Endothelial cell of coronary artery (primary cell): Measurements from ENCODE around the gene FPGS. TPM values are rescaled to one million over a fixed set of nuclear protein-coding genes. Genes with fewer than 3 reads are reported as not detected.

Experiments
- total RNA-seq: library from RNA; depleted of rRNA; stranded (reverse); fragments of >200 nt; gene quantifications from 2 replicates; pipeline ENCODE4 v1.2.3, GENCODE V29; 2014

Gene FPGS
- total RNA-seq, result 72.3 and 81.5 TPM in 2 replicates

GRCh38 chr9:127802576-127803443 is at the start of gene FPGS:
Gene FPGS (plus strand): TSS chr9:127802882. CDS start chr9:127802925, 43 bp downstream.

GRCh38 chr9:127778280-127779135 is 24.2 kb upstream of the FPGS start, which contains the start of gene SH2D3C:
Gene SH2D3C (minus strand): TSS chr9:127778666. CDS start chr9:127778627, 39 bp downstream.

GRCh38 chr9:127785933-127786772 is 16.5 kb upstream of the FPGS start, which contains the start of gene CDK9:
Gene CDK9 (plus strand): TSS chr9:127786034. CDS start chr9:127786149, 115 bp downstream.

GRCh38 chr9:127854184-127854806 is 51.6 kb downstream of the FPGS start, which contains the start of gene ENG:
Gene ENG (minus strand): TSS chr9:127854658. CDS start chr9:127854355, 303 bp downstream.

Other genes with a start within 250 kb of the FPGS start
- 11.2 and 18.0 TPM in 2 replicates for gene STXBP1, start 190.6 kb upstream of the FPGS start, total RNA-seq
- gene CFAP157, start 95.9 kb upstream of the FPGS start, total RNA-seq, result not detected in 2 replicates
- 44.9 and 49.9 TPM in 2 replicates for gene PTRH1, start 87.2 kb upstream of the FPGS start, total RNA-seq
- not detected in 2 replicates for gene TTC16, start 86.8 kb upstream of the FPGS start, total RNA-seq
- gene TOR2A, start 67.6 kb upstream of the FPGS start, total RNA-seq, result 4.8 and 5.2 TPM in 2 replicates
- 62.1 and 63.2 TPM in 2 replicates for gene SH2D3C, start 24.2 kb upstream of the FPGS start, total RNA-seq
- gene CDK9, start 16.8 kb upstream of the FPGS start, total RNA-seq, result 95.8 and 102 TPM in 2 replicates
- 60.0 and 137 TPM in 2 replicates for gene ENG, start 51.8 kb downstream of the FPGS start, total RNA-seq
- 38.4 and 38.5 TPM in 2 replicates for gene AK1, start 74.8 kb downstream of the FPGS start, total RNA-seq
- 24.7 and 44.8 TPM in 2 replicates for gene ST6GALNAC6, start 96.7 kb downstream of the FPGS start, total RNA-seq
- gene ST6GALNAC4, start 114.2 kb downstream of the FPGS start, total RNA-seq, result 38.7 and 46.9 TPM in 2 replicates
- 0.18 and 1.0 TPM in 2 replicates for gene PIP5KL1, start 127.9 kb downstream of the FPGS start, total RNA-seq
- gene DPM2, start 135.0 kb downstream of the FPGS start, total RNA-seq, result 8.1 and 9.4 TPM in 2 replicates
- 0.99 and 3.4 TPM in 2 replicates for gene EEIG1, start 178.1 kb downstream of the FPGS start, total RNA-seq